ENCODE results near the gene ACVR1B. TPM values are rescaled to one million over a fixed set of nuclear protein-coding genes. Genes with fewer than 3 reads are reported as not detected.

The ACVR1B gene
- total and polyA plus RNA-seq, 9 of the 15 experiments (the other 6 are each of a cell fraction or from before 2014, with no cell fraction given) = 0.97 to 15.1 (median 6.8) TPM

DNA sequence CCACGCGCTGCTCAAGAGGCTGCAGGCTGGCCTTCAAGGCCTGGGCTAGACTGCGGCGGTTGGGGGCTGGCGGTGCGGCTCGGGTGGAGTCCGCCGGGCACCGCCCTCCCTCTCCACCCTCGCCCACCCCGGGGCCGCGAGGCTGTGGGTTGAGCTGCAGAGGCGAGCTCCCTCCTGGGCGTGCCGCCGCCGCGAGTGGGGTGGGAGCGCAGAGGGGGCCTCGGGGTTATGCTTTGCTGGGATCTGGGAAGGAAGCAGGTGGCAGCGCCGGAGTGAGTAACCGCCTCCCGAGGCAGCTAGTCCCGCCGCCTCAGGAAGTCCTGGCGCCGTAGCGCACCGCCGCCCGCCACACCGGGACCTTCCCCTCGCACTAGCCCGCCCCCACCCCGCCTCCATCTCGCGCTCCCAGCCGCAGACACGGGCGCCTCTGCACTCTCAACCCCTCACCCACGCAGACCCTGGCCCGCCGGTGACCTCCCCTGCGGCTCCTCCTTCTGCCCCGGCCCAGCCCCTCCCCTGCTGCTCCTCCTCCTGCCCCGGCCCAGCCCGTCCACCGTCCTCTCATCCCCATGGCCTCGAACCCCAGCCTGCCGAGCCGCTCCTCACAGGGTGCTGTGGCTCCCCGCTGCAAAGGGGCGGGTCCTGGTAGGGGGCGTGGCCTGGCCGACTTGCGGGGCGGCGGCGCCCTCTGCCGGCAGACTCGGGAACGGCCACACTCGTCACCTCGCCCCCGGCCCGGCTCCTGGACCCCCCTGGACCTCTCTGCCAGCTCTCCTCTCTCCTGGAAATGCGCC is 71.9 kb downstream of the ACVR1B start (continued):
- TF ChIP-seq, protein P1, sequence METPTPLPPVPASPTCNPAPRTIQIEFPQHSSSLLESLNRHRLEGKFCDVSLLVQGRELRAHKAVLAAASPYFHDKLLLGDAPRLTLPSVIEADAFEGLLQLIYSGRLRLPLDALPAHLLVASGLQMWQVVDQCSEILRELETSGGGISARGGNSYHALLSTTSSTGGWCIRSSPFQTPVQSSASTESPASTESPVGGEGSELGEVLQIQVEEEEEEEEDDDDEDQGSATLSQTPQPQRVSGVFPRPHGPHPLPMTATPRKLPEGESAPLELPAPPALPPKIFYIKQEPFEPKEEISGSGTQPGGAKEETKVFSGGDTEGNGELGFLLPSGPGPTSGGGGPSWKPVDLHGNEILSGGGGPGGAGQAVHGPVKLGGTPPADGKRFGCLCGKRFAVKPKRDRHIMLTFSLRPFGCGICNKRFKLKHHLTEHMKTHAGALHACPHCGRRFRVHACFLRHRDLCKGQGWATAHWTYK (CRISPR knock-in tag; IDR thresholded peaks at IDR 0.05) = peak; percentile 56; the same call in 1 of the 2 replicates
- TF ChIP-seq PRPF4 (IDR thresholded peaks at IDR 0.05; ENCODE audit: insufficient read depth, low read depth, low read length, poor library complexity, severe bottlenecking) (no peak), COPS2 (conservative IDR thresholded peaks at IDR 0.05) (no peak), ZNF696 (CRISPR knock-in tag; conservative IDR thresholded peaks at IDR 0.05) (no peak), ZBTB7A (IDR thresholded peaks at IDR 0.05; ENCODE audit: borderline replicate concordance, control insufficient read depth, low read depth, low read length) (peak; percentile 95), MBD2 (IDR thresholded peaks at IDR 0.05; ENCODE audit: borderline replicate concordance, low read depth) (no peak), NFXL1 (CRISPR knock-in tag; IDR thresholded peaks at IDR 0.05) (no peak), CC2D1A (IDR thresholded peaks at IDR 0.05) (peak; percentile 78), FOXK1 (CRISPR knock-in tag; IDR thresholded peaks at IDR 0.05; ENCODE audit: borderline replicate concordance) (no peak), KLF10 (CRISPR knock-in tag; IDR thresholded peaks at IDR 0.05) (no peak), HDAC2 (IDR thresholded peaks at IDR 0.05) (no peak), ZNF23 (CRISPR knock-in tag; IDR thresholded peaks at IDR 0.05) (no peak), MAFF (IDR thresholded peaks at IDR 0.05; ENCODE audit: low read length) (no peak)
- TF ChIP-seq, protein P2, sequence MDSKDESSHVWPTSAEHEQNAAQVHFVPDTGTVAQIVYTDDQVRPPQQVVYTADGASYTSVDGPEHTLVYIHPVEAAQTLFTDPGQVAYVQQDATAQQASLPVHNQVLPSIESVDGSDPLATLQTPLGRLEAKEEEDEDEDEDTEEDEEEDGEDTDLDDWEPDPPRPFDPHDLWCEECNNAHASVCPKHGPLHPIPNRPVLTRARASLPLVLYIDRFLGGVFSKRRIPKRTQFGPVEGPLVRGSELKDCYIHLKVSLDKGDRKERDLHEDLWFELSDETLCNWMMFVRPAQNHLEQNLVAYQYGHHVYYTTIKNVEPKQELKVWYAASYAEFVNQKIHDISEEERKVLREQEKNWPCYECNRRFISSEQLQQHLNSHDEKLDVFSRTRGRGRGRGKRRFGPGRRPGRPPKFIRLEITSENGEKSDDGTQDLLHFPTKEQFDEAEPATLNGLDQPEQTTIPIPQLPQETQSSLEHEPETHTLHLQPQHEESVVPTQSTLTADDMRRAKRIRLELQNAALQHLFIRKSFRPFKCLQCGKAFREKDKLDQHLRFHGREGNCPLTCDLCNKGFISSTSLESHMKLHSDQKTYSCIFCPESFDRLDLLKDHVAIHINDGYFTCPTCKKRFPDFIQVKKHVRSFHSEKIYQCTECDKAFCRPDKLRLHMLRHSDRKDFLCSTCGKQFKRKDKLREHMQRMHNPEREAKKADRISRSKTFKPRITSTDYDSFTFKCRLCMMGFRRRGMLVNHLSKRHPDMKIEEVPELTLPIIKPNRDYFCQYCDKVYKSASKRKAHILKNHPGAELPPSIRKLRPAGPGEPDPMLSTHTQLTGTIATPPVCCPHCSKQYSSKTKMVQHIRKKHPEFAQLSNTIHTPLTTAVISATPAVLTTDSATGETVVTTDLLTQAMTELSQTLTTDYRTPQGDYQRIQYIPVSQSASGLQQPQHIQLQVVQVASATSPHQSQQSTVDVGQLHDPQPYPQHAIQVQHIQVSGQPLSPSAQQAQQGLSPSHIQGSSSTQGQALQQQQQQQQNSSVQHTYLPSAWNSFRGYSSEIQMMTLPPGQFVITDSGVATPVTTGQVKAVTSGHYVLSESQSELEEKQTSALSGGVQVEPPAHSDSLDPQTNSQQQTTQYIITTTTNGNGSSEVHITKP (IDR thresholded peaks at IDR 0.05; ENCODE audit: partially characterized antibody) = peak; percentile 6
- TF ChIP-seq, protein P3, sequence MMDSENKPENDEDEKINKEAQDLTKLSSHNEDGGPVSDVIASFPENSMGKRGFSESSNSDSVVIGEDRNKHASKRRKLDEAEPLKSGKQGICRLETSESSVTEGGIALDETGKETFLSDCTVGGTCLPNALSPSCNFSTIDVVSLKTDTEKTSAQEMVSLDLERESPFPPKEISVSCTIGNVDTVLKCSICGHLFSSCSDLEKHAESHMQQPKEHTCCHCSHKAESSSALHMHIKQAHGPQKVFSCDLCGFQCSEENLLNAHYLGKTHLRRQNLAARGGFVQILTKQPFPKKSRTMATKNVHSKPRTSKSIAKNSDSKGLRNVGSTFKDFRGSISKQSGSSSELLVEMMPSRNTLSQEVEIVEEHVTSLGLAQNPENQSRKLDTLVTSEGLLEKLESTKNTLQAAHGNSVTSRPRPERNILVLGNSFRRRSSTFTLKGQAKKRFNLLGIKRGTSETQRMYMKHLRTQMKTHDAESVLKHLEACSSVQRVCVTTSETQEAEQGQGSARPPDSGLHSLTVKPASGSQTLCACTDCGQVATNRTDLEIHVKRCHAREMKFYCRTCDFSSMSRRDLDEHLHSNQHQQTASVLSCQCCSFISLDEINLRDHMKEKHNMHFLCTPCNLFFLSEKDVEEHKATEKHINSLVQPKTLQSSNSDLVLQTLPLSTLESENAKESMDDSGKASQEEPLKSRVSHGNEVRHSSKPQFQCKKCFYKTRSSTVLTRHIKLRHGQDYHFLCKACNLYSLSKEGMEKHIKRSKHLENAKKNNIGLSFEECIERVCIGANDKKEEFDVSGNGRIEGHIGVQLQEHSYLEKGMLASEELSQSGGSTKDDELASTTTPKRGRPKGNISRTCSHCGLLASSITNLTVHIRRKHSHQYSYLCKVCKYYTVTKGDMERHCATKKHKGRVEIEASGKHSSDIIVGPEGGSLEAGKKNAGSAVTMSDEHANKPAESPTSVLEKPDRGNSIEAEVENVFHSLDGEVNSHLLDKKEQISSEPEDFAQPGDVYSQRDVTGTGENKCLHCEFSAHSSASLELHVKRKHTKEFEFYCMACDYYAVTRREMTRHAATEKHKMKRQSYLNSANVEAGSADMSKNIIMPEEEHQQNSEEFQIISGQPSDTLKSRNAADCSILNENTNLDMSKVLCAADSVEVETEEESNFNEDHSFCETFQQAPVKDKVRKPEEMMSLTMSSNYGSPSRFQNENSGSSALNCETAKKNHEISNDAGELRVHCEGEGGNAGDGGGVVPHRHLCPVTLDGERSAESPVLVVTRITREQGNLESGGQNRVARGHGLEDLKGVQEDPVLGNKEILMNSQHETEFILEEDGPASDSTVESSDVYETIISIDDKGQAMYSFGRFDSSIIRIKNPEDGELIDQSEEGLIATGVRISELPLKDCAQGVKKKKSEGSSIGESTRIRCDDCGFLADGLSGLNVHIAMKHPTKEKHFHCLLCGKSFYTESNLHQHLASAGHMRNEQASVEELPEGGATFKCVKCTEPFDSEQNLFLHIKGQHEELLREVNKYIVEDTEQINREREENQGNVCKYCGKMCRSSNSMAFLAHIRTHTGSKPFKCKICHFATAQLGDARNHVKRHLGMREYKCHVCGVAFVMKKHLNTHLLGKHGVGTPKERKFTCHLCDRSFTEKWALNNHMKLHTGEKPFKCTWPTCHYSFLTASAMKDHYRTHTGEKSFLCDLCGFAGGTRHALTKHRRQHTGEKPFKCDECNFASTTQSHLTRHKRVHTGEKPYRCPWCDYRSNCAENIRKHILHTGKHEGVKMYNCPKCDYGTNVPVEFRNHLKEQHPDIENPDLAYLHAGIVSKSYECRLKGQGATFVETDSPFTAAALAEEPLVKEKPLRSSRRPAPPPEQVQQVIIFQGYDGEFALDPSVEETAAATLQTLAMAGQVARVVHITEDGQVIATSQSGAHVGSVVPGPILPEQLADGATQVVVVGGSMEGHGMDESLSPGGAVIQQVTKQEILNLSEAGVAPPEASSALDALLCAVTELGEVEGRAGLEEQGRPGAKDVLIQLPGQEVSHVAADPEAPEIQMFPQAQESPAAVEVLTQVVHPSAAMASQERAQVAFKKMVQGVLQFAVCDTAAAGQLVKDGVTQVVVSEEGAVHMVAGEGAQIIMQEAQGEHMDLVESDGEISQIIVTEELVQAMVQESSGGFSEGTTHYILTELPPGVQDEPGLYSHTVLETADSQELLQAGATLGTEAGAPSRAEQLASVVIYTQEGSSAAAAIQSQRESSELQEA (IDR thresholded peaks at IDR 0.05; ENCODE audit: low read depth) = no peak
